AML-193 (cell line): ENCODE measurements around the gene HEXIM1.
A peak's percentile ranks its signal among the peaks of the same experiment; 100 is the strongest.
"Not testable (repeated sequence)": the region's sequence is repeated elsewhere in the genome, so short reads cannot be mapped to it uniquely, and the experiment has no call there.

Source experiments
- DNase-seq, 2 experiments: peaks; one replicate each; lab custom pipeline; 2025; lab: John Stamatoyannopoulos, UW

HEXIM1 gene

DNA sequence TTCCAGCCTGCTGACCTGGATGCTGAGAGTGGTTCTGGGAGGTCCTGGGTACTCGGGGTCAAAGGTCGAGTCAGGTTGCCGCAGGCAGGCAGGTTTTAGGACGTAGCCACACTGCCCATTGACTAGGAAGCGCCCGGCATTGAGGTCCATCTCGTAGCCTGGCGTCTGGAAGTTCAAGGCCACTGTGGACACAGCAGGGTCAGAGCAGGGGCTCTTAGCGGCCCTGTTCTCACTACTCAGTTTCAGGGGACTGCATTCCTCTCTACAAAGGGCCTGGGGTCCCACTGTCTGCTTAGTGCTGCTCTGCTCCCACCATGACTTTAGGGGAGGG lies 34.9 kb upstream of the HEXIM1 start:
- DNase-seq: no peak

GRCh38 chr17:45114117-45114932 lies 34.0 kb upstream of the HEXIM1 start:
- DNase-seq: no peak

DNA sequence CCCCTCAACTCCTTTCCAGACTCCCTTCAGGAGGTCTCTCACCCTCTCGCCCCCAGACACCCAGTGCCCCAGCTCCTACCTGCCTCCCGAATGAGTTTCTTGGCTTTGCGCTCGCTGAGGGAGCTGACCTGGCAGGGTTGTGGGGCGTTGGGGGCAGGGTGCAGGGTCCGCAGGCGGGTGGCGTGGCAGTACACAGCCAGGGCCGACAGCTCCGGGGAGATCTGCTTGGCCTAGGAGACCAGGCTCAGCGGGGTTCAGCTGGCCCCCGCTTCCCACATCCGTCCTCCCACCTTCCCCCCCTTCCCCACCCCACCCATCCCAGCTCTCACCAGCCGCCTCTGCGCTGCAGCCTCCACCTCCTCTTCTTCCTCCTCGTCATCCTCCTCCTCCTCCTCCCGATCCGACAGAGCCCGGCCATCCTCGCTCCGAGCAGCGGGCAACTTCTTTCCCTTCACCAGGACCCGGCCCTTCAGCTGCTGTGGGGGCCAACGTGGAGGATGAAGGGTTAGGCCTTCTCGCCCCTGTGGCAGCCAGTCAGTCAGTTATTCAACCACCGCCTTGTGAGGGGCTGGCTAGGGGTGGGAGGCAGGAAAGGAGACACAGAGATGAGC lies 33.2 kb upstream of the HEXIM1 start:
- DNase-seq: no peak

- no peak for DNase-seq
Measured at GRCh38 chr17:45115871-45116270, 32.4 kb upstream of the HEXIM1 start.

DNA sequence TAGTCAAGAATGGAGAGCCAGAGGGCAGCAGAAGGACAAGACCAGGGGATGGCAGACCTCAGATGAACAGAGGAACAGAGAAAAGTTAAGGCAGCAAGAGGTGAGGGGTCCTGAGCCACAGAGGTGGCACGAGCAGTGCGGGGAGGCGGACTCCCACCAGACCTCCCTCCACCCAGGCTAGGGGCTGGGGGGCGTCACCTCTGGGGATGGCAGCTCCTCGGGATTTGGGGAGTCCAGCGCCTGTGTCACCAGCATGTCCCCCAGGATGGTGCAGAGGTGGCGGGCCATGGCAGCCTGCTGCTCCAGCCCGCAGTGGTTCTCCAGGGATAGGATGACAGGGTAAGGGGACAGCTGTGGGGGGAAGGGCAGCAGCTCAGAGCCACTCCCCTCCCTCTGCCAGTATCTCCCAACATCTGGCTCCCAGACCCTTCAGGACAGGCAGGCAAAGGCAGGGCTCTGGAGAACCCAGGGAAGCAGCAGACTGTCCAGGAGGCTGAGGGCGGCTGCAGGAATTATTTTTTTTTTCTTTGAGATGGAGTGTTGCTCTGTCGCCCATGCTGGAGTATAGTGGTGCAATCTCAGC lies 31.8 kb upstream of the HEXIM1 start:
- no peak for DNase-seq

- no peak for DNase-seq
Measured at GRCh38 chr17:45117334-45117733, 30.9 kb upstream of the HEXIM1 start.

- no peak for DNase-seq
Measured at GRCh38 chr17:45117848-45118646, 30.2 kb upstream of the HEXIM1 start.

DNA sequence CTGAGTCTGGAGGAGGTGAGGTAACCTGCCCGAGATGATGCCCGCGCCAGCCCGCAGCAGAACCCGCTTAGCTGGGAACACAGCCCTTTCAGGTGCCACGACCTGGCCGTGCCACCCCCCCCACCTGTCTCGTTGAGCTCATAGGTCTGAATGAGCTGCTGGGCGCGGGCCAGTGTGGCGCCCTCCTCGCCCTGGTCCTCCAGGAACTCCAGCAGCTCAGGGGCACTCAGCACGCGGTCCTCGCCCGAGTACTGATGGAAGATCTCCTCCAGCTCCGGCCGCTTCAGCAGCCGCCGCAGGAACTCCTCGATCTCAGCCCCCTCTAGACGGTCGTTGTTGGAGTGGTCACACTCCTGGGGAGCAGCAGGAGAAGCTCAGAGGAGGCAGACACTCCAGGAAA lies 29.6 kb upstream of the HEXIM1 start:
- no peak for DNase-seq

GRCh38 chr17:45119964-45120363 lies 28.3 kb upstream of the HEXIM1 start:
- no peak for DNase-seq

DNA sequence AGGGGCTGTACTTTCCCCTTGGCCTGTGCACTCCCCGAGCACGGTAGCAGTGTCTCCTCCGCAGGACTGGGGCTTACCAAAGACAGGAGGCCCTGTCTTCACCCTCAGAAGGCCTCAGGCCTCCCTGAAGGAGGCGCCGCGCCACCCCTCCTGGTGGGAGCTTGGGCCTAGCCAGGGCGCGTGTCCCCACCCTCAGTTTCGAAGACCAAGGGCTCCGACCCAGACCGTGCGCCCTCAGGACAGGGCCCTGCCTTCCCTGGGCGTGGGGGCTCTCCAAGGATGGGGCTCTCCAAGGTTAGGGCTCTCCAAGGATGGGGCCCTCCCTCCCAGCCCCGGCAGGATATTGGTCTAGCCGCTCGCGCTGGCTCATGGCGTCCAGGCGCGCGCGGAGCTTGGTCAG lies 27.7 kb upstream of the HEXIM1 start:
- no peak for DNase-seq

DNA sequence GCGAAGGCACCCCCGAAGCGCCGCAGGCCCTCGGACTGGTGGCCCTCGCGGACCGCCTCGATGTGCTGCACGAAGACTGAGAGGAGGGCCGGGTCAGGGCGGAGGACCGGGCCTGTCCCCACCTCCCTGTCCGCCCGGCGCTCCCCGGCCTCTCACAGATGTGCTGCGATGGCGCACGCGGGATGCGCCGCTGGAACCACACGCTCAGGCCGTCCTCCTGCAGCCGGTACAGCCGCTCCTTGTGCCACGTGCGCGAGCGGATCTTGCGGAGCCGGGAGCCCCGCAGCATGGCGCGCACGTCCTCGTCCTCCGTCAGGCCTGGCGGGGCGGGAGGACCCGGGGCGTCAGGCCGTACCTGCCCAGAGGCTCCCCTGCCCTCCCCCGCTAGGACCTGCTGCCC lies 27.2 kb upstream of the HEXIM1 start:
- DNase-seq: no peak

- no peak for DNase-seq
Measured at GRCh38 chr17:45123076-45123770, 25.1 kb upstream of the HEXIM1 start.

DNA sequence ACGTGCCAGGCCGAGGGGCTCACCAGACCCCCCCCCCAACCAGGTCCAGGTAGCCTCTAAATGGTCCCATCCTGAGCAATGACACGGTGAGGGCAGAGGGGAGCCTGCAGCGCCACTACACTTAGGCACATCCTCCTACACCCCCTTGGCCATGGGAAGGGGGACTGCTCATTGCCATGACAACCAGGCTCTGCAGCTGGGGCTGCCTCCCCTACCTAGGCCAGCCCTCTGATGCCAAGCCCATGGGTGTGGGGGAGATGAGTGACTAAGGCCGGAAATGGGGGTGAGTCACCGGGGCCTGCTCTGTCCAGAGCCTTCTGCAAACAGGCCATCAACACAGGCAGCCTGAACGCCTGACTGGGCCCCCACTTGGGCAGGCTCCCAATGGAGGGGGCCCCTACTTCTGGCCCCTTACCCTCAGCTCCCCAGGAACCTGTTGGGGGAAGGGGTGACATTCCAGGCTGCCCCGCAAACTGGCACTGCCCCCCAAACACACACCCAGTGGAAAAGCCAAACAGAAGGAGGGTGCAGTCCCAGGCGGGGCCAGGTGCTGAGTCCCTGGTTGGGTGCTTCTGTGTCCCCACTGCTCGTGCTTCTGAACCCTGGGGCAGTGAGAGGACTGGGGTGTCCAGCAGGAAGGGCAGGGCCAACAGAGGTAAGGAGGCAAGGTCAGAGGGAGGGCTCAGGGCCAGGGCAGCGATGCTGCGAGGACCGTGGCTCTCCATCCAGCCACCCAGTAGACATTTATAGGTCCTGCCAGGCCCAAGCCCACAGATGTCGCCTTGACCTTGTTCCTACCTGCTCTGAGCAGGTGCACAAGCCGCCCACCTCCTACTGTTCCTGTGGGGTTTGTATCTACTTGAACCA lies 24.1 kb upstream of the HEXIM1 start:
- peak; percentile 71 to 78 for DNase-seq

- not testable (repeated sequence) for DNase-seq
Measured at GRCh38 chr17:45124797-45125122, 23.5 kb upstream of the HEXIM1 start.

DNA sequence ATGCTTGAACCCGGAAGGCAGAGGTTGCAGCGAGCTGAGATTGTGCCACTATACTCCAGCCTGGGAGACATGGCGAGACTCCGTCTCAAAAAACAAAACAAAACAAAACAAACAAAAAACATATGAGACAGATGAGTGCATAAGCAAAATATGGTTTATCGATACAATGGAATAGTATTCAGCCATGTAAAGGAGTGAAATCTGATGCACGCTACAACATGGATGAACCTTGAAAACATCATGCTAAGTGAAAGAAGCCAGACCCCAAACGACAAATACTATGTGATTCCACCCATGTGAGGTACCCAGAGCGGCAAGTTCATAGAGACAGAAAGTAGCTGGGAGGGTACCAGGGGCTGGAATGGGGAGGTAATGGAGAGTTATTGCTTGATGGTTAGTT lies 22.8 kb upstream of the HEXIM1 start:
- DNase-seq: peak in 1 of 2 experiments; percentile 15

GRCh38 chr17:45127207-45127547 lies 21.1 kb upstream of the HEXIM1 start:
- DNase-seq: no peak

DNA sequence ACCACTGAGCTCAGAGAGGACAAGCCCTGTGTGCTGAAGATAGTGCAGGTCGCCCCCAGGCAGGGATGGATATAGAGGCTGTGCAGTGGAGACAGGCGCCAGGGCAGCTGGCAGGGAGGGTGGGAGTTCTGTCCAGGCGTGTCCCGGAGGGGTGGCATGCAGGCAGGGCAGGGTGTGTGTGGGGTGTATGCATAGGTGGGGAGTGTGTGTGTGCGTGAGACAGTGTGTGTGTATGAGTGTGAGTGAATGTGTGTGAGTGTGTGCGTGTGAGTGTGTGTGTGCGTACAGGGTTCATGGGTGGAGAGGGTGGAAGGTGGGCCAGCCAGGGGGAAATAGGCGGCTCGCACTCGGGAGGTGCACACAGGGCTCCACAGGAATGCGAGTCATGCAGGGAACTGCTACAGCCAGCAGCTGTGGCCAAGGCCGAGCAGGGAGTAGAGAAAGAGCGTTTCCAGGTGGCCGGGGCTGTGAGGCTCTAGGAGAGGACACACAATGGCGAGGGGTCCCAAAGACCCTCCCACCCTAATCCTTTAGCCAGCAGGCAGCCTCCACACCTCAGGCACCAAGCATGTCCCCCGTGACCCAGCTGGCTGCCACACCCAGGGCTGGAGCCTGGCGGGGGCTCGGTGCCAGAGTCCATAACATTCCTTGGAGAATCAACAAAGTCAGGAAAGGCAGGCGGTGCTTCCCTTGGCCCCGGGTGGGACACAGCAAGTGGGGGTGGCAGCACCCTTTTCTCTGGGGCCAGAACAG lies 20.6 kb upstream of the HEXIM1 start:
- DNase-seq: no peak

DNA sequence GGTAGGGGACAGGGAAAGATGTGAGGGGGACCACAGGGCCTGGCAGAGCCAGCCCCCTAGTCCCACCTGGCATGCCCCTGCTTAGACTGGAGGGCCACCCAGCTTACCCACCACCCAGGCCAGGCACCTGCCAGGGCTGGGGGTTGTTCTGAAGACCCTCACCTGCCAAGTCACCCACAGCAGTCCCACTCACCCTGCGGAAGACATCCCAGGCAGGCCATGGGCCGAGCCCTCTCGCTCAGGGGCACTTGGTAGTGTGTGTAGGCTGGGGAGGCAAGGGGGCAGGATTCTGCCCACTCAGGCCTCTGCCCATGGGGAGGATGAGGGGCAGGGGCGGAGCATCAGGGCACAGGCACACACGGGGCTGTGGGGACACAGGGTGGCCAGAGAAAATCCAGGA lies 19.9 kb upstream of the HEXIM1 start:
- no peak for DNase-seq

DNA sequence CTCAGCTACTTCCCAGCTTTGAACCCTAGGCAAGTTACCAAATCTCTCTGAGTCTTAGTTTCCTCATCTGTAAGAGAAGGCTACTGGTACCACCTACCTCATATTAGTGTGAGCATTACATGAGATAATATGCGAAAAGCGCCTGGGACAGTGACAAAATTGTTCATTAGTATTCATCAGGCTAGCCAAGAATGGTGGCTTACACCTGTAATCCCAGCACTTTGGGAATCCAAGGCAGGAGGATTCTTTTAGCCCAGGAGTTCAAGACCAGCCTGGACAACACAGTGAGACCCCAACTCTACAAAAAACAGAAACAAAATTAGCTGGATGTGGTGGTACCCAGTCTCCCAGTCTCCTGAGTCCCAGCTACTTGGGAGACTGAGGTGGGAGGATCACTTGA lies 19.3 kb upstream of the HEXIM1 start:
- no peak for DNase-seq

GRCh38 chr17:45129426-45129939 lies 18.8 kb upstream of the HEXIM1 start:
- DNase-seq: no peak
